HG02610 (cell line): ENCODE data around the gene UNK.
"Not testable (repeated sequence)": the region's sequence is repeated elsewhere in the genome, so short reads cannot be mapped to it uniquely, and the experiment has no call there.

Source experiments
- ATAC-seq: cut with Tn5 transposase; IDR thresholded peaks from one replicate; pipeline ENCODE4 v1.9.1; 2021; ENCODE audit warnings: mild to moderate bottlenecking, moderate library complexity; ENCODE audit not compliant: unreplicated experiment

The UNK gene

DNA sequence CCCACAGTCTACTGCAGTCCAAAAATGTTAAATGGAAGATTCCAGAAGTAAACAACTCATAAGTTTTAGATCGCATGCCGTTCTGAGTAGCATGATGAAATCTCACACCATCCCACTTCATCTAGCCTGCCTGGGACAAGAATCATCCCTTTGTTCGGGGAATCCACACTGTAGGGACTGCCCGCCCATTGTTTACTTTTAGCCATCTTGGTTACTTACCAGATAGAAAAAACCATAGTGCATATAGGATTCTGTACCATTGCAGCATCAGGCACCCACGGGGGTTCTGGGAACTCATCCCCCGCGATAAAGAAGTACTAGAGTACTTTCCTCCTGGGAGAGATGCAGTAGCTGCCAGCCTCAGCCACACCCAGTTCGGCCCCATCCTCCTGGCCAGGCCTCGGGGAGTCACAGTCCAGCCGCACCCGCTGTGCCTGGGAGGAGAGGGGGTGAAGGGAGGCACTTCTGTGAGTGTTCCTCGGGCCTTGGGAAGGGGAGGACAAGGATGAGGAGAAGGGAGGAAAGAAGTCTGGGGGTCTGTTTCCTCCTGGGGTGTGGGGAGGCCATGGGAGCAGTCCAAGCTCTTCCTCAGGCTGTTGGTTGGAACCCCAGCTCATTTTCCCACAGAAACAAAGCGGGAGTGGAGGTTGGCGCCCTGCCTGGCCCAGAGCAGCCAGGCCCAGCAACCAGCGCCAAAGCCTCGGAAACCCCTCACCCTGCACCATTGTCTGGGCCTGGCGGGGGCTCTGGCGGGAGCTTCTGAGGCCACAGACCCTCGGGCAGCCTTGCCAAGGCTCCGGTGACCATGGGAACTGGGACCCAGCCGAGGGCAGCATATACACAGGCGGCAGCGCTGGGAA is 84.9 kb downstream of the UNK start:
- ATAC-seq, result no peak

DNA sequence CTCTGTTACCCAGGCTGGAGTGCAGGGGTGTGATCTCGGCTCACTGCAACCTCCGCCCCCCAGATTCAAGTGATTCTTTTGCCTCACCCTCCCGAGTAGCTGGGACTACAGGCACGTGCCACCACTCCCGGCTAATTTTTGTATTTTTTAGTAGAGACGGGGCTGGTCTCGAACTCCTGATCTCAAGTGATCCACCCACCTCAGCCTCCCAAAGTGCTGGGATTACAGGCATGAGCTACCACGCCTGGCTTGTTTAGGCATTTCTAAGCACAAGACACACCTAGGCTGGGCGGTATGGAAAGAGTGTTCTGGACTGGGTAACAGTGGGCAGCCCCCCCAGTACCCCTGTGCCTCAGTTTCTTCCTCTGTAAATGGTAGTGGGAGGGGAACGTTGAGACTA is 85.6 kb downstream of the UNK start:
- ATAC-seq, result not testable (repeated sequence)

DNA sequence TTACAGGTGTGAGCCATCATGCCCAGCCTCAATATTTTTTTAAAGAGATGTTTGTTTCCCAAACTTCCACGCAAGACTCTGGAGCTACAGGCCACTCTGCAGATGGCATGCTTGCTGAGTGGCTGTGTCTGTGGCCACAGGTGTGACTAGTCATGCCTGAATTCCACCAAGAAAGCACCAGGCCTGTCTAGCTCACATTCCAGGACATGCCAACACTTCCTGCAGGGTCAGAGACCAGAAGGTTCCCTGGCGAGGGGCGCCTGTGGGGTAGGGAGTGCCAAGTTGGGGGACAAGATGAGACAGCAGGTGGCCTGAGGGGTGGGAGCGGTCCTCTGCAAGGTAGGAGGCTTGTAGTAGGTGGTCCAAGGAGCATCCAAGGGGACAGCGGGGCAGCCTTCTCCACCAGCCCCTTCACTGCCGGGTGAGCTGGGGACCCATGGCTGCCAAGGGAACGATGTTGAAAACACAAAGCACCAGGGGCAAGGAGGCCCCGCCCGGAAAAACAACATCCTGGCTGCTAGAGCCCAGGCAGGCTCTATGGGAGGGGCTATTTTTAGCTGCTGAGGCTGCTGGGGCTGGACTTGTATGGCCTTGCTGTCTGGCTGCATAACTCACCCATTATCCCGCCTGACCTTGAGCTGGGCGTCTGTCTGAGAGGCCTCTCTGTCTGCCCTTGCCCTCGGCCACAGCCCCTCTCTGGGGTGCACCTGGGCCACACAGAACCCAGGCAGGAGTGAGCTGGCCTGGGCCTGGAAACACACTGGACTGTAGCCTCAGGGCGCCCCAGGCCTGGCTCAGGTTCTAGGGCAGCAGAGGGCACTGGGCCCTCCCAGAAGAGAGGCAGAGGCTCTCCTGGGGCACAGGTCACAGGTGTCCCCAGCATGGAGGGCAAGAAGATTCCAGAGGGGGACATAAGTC is 88.1 kb downstream of the UNK start:
- ATAC-seq, result no peak

DNA sequence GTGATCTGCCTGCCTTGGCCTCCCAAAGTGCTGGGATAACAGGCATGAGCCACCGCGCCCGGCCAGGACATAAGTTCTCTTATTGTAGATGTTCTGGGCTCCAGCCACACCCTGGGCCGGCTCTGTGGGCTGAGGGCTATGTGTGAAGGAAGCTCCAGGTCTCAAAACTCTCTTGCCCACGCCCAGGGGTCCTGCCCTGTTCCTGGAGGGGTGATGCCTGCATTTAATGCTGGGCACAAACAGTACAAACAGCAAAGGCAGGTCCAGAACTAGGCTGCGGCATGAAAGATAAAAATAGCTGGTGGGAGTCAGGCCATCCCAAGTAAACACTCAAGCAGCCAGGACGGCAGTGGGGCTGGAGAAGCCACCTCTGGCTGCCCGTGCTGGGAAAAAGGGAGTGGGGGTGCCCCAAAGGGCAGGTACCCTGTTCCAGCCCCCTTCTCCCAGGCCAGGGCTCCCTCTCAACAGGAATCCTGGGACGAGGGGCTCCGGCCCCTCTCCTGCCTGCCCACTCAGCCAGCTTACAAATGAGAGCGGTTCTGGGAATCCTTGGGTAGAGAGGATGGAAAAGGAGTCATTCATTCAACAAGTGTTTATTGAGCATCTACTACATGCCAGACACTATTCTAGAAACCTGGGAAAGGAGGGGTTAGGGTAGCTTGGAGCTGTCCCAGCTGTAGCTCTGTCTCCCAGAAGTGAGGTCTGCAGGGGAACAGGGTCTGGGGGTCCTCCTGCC is 89.1 kb downstream of the UNK start:
- no peak for ATAC-seq

DNA sequence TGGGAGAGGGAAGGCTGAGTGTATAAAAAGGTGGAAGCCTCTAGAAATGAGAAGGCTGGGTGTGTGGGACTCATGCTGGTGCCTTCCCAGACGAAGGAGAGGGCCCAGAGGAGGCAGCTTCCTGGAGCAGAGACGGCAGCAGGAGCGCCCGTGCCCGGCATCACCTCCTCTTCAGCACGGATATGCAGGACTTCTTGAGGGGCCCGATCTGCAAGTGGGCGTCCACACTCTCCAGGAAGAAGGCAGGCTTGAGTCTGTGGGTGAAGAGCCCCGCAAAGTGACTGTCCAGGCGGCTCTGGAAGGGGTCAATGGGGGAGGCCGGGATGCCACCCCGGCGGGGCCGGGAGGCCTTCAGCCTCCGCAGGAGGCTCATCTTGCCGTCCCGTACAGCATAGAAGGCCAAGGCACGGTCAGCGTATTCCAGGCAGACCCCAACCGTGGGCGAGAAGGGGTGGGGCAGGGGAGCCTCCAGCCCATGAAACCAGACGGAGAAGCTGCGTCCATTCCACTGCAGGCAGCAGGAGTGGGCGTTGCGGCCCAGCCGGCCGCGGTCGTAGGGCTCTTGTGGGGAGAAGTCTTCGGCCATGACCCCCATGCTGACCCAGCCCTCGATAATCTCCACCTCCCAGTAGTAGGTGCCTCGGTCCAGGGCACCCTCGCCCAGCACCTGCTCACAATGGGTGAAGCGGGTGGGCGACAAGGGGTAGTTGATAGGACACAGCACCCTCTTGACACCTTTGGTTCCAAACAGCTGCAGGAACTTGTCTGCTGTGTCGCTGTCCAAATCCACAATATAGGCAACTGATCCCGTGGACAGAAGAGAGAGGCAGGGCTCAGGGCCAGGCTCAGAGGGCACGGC is 89.9 kb downstream of the UNK start:
- no peak for ATAC-seq
